ENCODE results near the gene CEP89.
"Not testable (repeated sequence)": the region's sequence is repeated elsewhere in the genome, so short reads cannot be mapped to it uniquely, and the experiment has no call there.

The CEP89 gene

DNA sequence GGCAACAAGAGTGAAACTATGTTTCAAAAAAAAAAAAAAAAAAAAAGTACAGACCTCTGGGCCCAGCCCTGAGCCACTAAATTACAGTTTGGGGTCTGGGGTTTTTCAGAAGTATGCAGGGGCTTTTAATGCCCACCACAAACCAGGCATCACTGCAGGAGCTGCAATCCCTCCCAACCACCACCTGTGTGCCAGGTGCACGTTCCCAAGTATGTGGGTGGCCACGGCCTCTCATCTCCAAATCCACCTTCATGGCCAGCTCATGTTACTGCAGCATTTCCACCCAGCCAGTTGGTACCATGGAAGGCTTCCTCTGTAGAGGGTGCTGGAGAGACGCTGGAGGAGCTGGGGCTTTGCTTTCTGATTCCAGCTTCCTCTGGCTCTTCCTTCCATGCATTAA, 26.5 kb downstream of the CEP89 start:
- no peaks in the 10 kb centered on the region for H3K9me3 ChIP-seq (replicated peaks; ENCODE audit: insufficient read depth, low read length)
- H3K79me2 ChIP-seq (ENCODE audit: low read length) = no peaks in the 10 kb centered on the region
- no peak for DNase-seq
- H3K4me1 ChIP-seq (ENCODE audit: low read length) = no peaks in the 10 kb centered on the region
- H3F3A ChIP-seq (ENCODE audit: insufficient read depth, low read length) = no peaks in the 10 kb centered on the region
- H3K9me2 ChIP-seq (replicated peaks; ENCODE audit: insufficient read depth, low read length) = no peaks in the 10 kb centered on the region
- no peak overlapping the region for H3K4me2 ChIP-seq (ENCODE audit: low read depth, low read length)
- no peaks in the 10 kb centered on the region for H3K36me3 ChIP-seq (replicated peaks; ENCODE audit: insufficient read depth, low read length)
- TF ChIP-seq EZH2phosphoT487 (IDR thresholded peaks at IDR 0.05; ENCODE audit: low read length) (no peak), CTCF (IDR thresholded peaks at IDR 0.05; ENCODE audit: low read length) (no peak), EZH2 (optimal IDR thresholded peaks at IDR 0.05; ENCODE audit: low read depth, low read length) (no peak)
- no peak overlapping the region for H3K27ac ChIP-seq (ENCODE audit: low read length)
- no peak overlapping the region for H2AFZ ChIP-seq (ENCODE audit: low read length)
- no peak overlapping the region for H3K4me3 ChIP-seq (ENCODE audit: low read length)
- no peaks in the 10 kb centered on the region for H4K20me1 ChIP-seq (ENCODE audit: insufficient read depth, low read length)
- H3K27me3 ChIP-seq (replicated peaks; ENCODE audit: insufficient read depth, low read length) = no peaks in the 10 kb centered on the region
- no peak overlapping the region for H3K9ac ChIP-seq (ENCODE audit: low read length)

GRCh38 chr19:32941273-32941672, 30.5 kb downstream of the CEP89 start:
- not testable (repeated sequence) for H2AFZ ChIP-seq (ENCODE audit: low read length); H3K4me2 ChIP-seq (ENCODE audit: low read depth, low read length); H3K9ac ChIP-seq (ENCODE audit: low read length); H3K9me2 ChIP-seq (replicated peaks; ENCODE audit: insufficient read depth, low read length); H3K27ac ChIP-seq (ENCODE audit: low read length); H3K4me1 ChIP-seq (ENCODE audit: low read length); H3K27me3 ChIP-seq (replicated peaks; ENCODE audit: insufficient read depth, low read length); H3K4me3 ChIP-seq (ENCODE audit: low read length); H3K79me2 ChIP-seq (ENCODE audit: low read length); DNase-seq; H3K9me3 ChIP-seq (replicated peaks; ENCODE audit: insufficient read depth, low read length); H3K36me3 ChIP-seq (replicated peaks; ENCODE audit: insufficient read depth, low read length); H4K20me1 ChIP-seq (ENCODE audit: insufficient read depth, low read length); H3F3A ChIP-seq (ENCODE audit: insufficient read depth, low read length)

DNA sequence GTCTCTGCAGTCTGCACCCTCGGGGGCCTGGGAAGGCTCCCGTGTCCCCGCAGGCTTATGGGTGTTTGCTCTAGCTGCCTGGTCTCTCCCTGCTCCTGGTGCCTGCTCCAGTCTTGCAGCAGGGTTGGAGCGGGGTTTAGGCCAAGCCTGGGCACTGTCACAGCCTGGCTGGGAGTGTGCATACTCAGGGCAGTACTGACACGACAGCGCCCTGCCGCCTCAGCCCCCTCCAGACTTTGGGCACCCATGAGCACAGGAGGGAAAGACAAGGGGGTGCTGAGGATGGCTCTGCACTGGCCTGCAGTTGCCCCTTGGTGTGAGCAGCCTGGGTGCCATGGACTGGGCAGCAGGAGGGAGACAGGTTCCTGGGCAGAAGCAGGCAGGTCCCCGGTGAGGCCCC, 35.7 kb downstream of the CEP89 start:
- no peaks in the 10 kb centered on the region for H3K9me2 ChIP-seq (replicated peaks; ENCODE audit: insufficient read depth, low read length)
- no peak overlapping the region for H3K4me3 ChIP-seq (ENCODE audit: low read length)
- H3K9me3 ChIP-seq (replicated peaks; ENCODE audit: insufficient read depth, low read length) = no peaks in the 10 kb centered on the region
- H3F3A ChIP-seq (ENCODE audit: insufficient read depth, low read length) = no peaks in the 10 kb centered on the region
- TF ChIP-seq EZH2 (optimal IDR thresholded peaks at IDR 0.05; ENCODE audit: low read depth, low read length) (no peak), CTCF (IDR thresholded peaks at IDR 0.05; ENCODE audit: low read length) (no peak), EZH2phosphoT487 (IDR thresholded peaks at IDR 0.05; ENCODE audit: low read length) (no peak)
- H3K4me1 ChIP-seq (ENCODE audit: low read length) = no peaks in the 10 kb centered on the region
- no peak for DNase-seq
- no peak overlapping the region for H3K9ac ChIP-seq (ENCODE audit: low read length)
- no peak overlapping the region for H2AFZ ChIP-seq (ENCODE audit: low read length)
- H3K36me3 ChIP-seq (replicated peaks; ENCODE audit: insufficient read depth, low read length) = no peaks in the 10 kb centered on the region
- H3K79me2 ChIP-seq (ENCODE audit: low read length) = no peaks in the 10 kb centered on the region
- H3K4me2 ChIP-seq (ENCODE audit: low read depth, low read length) = no peak overlapping the region
- no peak overlapping the region for H3K27ac ChIP-seq (ENCODE audit: low read length)
- H4K20me1 ChIP-seq (ENCODE audit: insufficient read depth, low read length) = no peaks in the 10 kb centered on the region
- H3K27me3 ChIP-seq (replicated peaks; ENCODE audit: insufficient read depth, low read length) = no peaks in the 10 kb centered on the region

DNA sequence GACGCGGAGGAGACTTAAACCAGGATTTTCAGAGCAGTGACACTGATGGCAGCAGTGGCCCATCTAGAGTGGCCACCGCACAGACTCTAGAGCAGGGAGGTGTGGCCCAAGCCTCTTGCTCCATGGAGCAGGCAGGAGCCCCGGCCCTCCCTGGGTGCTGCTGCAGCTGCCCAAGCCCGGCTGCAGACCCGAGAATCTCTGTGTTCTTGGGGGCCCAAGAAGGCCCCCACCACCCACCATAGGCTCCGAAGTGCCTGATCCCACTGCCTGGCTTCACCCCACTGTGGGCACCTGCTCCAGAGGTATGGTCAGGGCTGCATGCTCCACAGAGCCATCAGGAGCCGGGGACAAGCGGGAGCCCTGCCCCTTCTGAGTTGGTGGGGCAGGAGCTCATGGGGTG, 36.1 kb downstream of the CEP89 start:
- Histone ChIP-seq H3K9ac (ENCODE audit: low read length) (no peak overlapping the region), H3K36me3 (replicated peaks; ENCODE audit: insufficient read depth, low read length) (no peaks in the 10 kb centered on the region), H2AFZ (ENCODE audit: low read length) (no peak overlapping the region), H3K9me2 (replicated peaks; ENCODE audit: insufficient read depth, low read length) (no peaks in the 10 kb centered on the region), H3K4me3 (ENCODE audit: low read length) (no peak overlapping the region), H3K79me2 (ENCODE audit: low read length) (no peaks in the 10 kb centered on the region), H3K9me3 (replicated peaks; ENCODE audit: insufficient read depth, low read length) (no peaks in the 10 kb centered on the region), H4K20me1 (ENCODE audit: insufficient read depth, low read length) (no peaks in the 10 kb centered on the region), H3K4me1 (ENCODE audit: low read length) (no peaks in the 10 kb centered on the region), H3K4me2 (ENCODE audit: low read depth, low read length) (no peak overlapping the region), H3K27me3 (replicated peaks; ENCODE audit: insufficient read depth, low read length) (no peaks in the 10 kb centered on the region), H3F3A (ENCODE audit: insufficient read depth, low read length) (no peaks in the 10 kb centered on the region), H3K27ac (ENCODE audit: low read length) (no peak overlapping the region)
- TF ChIP-seq EZH2 (optimal IDR thresholded peaks at IDR 0.05; ENCODE audit: low read depth, low read length) (no peak), CTCF (IDR thresholded peaks at IDR 0.05; ENCODE audit: low read length) (no peak), EZH2phosphoT487 (IDR thresholded peaks at IDR 0.05; ENCODE audit: low read length) (no peak)
- no peak for DNase-seq
